Loucy (cell line): ENCODE data around the gene CNTNAP2.

Source experiments
- H2AFZ ChIP-seq: fragments of 200-600 bp; sonication (generic); 2 replicates; pipeline ENCODE4 v1.6.0; 2016; ENCODE audit warnings: antibody characterized with exemption, mild to moderate bottlenecking, low read length, moderate library complexity
- H3F3A ChIP-seq: fragments of 200-600 bp; 2 replicates; pipeline ENCODE4 v1.6.0; 2016; ENCODE audit warnings: antibody characterized with exemption, low read depth, mild to moderate bottlenecking
- H3K27me3 ChIP-seq: fragments of 200-600 bp; sonication (generic); 2 replicates; pipeline ENCODE4 v1.6.1; 2014; ENCODE audit warnings: low read length, mild to moderate bottlenecking; ENCODE audit not compliant: insufficient read depth, poor library complexity, severe bottlenecking
- H3K36me3 ChIP-seq: fragments of 200-600 bp; sonication (generic); 2 replicates; pipeline ENCODE4 v1.6.1; 2016; ENCODE audit warnings: low read length; ENCODE audit not compliant: insufficient read depth
- H3K4me1 ChIP-seq: fragments of 200-600 bp; sonication (generic); 2 replicates; pipeline ENCODE4 v1.5.1; 2014; ENCODE audit warnings: low read length, mild to moderate bottlenecking; ENCODE audit not compliant: insufficient read depth, poor library complexity, severe bottlenecking
- H3K4me2 ChIP-seq: fragments of 200-600 bp; sonication (generic); 2 replicates; pipeline ENCODE4 v1.6.0; 2014; ENCODE audit warnings: antibody characterized with exemption, low read length, low read depth, mild to moderate bottlenecking; ENCODE audit not compliant: poor library complexity, severe bottlenecking
- H3K4me3 ChIP-seq: fragments of 200-600 bp; sonication (generic); 2 replicates; pipeline ENCODE4 v1.5.1; 2014; ENCODE audit warnings: low read length, mild to moderate bottlenecking, mixed read lengths; ENCODE audit not compliant: poor library complexity, severe bottlenecking
- H3K79me2 ChIP-seq: fragments of 200-600 bp; sonication (generic); 2 replicates; pipeline ENCODE4 v1.6.1; 2014; ENCODE audit warnings: low read length; ENCODE audit not compliant: insufficient read depth
- H3K9ac ChIP-seq: fragments of 200-600 bp; sonication (generic); 2 replicates; pipeline ENCODE4 v1.6.0; 2014; ENCODE audit warnings: mild to moderate bottlenecking, low read depth, low read length, moderate library complexity; ENCODE audit not compliant: poor library complexity, severe bottlenecking
- H3K9me2 ChIP-seq: fragments of 200-600 bp; sonication (generic); replicated peaks from 2 replicates; pipeline ENCODE4 v1.6.1; 2016; ENCODE audit warnings: low read depth, low read length, mixed read lengths
- H3K9me3 ChIP-seq: fragments of 200-600 bp; sonication (generic); 2 replicates; pipeline ENCODE4 v1.6.1; 2014; ENCODE audit warnings: mild to moderate bottlenecking, antibody characterized with exemption, low read length, low read depth; ENCODE audit not compliant: insufficient read depth
- H4K20me1 ChIP-seq: fragments of 200-600 bp; sonication (generic); 2 replicates; pipeline ENCODE4 v1.6.0; 2014; ENCODE audit warnings: antibody characterized with exemption, low read length, mild to moderate bottlenecking; ENCODE audit not compliant: insufficient read depth, poor library complexity, severe bottlenecking
- EZH2phosphoT487 ChIP-seq: fragments of 200-600 bp; IDR thresholded peaks from 2 replicates; pipeline ENCODE4 v1.6.1; 2018; ENCODE audit warnings: antibody characterized with exemption, mild to moderate bottlenecking, moderate library complexity, borderline replicate concordance
- TF ChIP-seq, protein P1 (sequence below): fragments of 200-600 bp; sonication (generic); conservative IDR thresholded peaks from 2 replicates; pipeline ENCODE4 v1.5.1; 2014; ENCODE audit warnings: mild to moderate bottlenecking, antibody characterized with exemption, low read length

Gene CNTNAP2

DNA sequence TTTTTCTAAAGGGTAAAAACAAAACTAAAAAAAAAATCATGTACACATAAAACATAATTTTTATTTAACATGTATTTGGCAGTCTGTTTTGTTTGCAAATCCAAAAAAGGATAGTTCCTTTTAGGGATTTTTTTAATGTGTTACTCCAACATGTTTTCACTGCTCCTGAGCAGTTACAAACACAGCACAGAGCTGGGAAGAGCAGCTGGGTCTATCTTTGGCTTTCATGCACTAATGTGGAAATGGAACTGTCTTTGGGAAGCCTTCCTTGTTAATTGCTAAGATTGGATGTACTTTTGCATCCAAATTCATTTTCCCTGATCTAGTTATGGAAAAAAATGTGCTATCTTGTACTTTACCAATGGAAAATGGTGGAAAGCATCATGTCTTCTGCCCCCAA, 1035.1 kb downstream of the CNTNAP2 start:
- Histone ChIP-seq H3K4me2 (no peak overlapping the region), H3K27me3 (no peaks in the 10 kb centered on the region), H3K4me3 (no peak overlapping the region), H3K9me3 (no peaks in the 10 kb centered on the region; the same call in 1 of the 2 replicates), H3K36me3 (no peaks in the 10 kb centered on the region), H4K20me1 (no peaks in the 10 kb centered on the region), H3K9ac (no peak overlapping the region), H2AFZ (no peak overlapping the region), H3F3A (no peaks in the 10 kb centered on the region), H3K9me2 (no peaks in the 10 kb centered on the region), H3K4me1 (no peaks in the 10 kb centered on the region), H3K79me2 (no peaks in the 10 kb centered on the region)
- TF ChIP-seq EZH2phosphoT487: no peak
- TF ChIP-seq, protein P1, sequence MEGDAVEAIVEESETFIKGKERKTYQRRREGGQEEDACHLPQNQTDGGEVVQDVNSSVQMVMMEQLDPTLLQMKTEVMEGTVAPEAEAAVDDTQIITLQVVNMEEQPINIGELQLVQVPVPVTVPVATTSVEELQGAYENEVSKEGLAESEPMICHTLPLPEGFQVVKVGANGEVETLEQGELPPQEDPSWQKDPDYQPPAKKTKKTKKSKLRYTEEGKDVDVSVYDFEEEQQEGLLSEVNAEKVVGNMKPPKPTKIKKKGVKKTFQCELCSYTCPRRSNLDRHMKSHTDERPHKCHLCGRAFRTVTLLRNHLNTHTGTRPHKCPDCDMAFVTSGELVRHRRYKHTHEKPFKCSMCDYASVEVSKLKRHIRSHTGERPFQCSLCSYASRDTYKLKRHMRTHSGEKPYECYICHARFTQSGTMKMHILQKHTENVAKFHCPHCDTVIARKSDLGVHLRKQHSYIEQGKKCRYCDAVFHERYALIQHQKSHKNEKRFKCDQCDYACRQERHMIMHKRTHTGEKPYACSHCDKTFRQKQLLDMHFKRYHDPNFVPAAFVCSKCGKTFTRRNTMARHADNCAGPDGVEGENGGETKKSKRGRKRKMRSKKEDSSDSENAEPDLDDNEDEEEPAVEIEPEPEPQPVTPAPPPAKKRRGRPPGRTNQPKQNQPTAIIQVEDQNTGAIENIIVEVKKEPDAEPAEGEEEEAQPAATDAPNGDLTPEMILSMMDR: no peak

DNA sequence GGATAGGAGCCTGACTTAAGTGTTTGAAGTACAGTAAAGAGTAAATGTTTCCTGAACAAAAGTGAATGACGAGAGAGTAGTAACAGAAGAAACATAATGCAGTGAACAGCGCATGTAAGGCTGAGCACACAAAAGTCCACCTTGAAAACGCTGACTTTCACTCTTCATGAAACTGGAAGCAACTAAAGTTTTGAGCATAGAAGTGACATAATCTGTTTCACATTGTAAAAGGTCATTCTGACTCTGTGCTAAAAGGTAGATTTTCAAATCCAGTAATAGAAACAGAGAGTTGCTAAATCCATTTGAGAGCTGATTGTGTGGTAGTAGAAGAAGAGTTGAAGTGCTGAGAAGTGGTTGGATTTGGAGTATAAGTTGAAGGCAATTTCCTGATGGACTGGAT, 1037.0 kb downstream of the CNTNAP2 start:
- H3K9me3 ChIP-seq: no peaks in the 10 kb centered on the region; the same call in 1 of the 2 replicates
- TF ChIP-seq, protein P1: no peak
- TF ChIP-seq EZH2phosphoT487: no peak
- H3K27me3 ChIP-seq: no peaks in the 10 kb centered on the region
- H4K20me1 ChIP-seq: no peaks in the 10 kb centered on the region
- no peak overlapping the region for H3K4me2 ChIP-seq
- no peaks in the 10 kb centered on the region for H3K4me1 ChIP-seq
- H3K9ac ChIP-seq: no peak overlapping the region
- H2AFZ ChIP-seq: no peak overlapping the region
- H3K79me2 ChIP-seq: no peaks in the 10 kb centered on the region
- H3K36me3 ChIP-seq: no peaks in the 10 kb centered on the region
- no peaks in the 10 kb centered on the region for H3F3A ChIP-seq
- no peak overlapping the region for H3K4me3 ChIP-seq
- no peaks in the 10 kb centered on the region for H3K9me2 ChIP-seq

DNA sequence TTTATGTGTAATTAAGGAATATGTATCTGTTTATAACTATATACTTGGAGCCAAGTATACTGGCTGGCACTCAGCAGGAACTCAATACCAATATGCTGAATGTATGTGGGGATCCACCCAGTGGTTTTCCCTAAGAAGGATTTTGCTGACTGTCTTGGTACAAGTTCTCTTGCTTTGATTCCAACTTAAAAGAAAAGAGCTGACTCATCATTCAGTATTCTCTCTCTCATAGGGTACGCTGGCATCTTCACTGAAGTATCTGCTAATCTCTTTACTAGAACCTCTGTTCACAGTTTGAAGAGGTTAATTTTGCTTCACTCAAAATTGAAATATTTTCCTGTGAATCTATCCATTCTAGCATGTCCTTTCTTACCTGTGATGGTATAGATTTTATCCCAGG, 1044.8 kb downstream of the CNTNAP2 start:
- Histone ChIP-seq H4K20me1 (no peaks in the 10 kb centered on the region), H3K36me3 (no peaks in the 10 kb centered on the region), H3K9me3 (no peaks in the 10 kb centered on the region), H3K9me2 (no peaks in the 10 kb centered on the region), H3K4me2 (no peak overlapping the region), H3K79me2 (no peaks in the 10 kb centered on the region), H3K4me3 (no peak overlapping the region), H2AFZ (no peak overlapping the region), H3K27me3 (no peaks in the 10 kb centered on the region), H3K9ac (no peak overlapping the region), H3F3A (no peaks in the 10 kb centered on the region), H3K4me1 (no peaks in the 10 kb centered on the region)
- TF ChIP-seq, protein P1: no peak
